HepG2 (cell line): ENCODE results near the gene C14orf180. TPM values are rescaled to one million over a fixed set of nuclear protein-coding genes. Genes with fewer than 3 reads are reported as not detected.

Source experiments
- ATAC-seq: fragments of 200-7000 bp; cut with Tn5 transposase; 3 replicates; pipeline ENCODE4 v1.9.1; 2020; ENCODE audit warnings: mild to moderate bottlenecking, moderate library complexity
- BruUV-seq: library from RNA; stranded (reverse); fragments of 400-500 nt; replicated peaks from 2 replicates; lab custom pipeline; 2021; lab: Mats Ljungman, UMichigan
- CTCF ChIA-PET: fragments of 300-600 bp; formaldehyde crosslinking; extraction: SDS; loops from one replicate; lab custom pipeline; 2021; ENCODE audit warnings: low total read pairs, inconsistent platforms, low intra/inter-chr PET ratio; lab: Yijun Ruan, JAX
- POLR2A ChIA-PET: fragments of 350-600 bp; sonication (Branson Sonifier 250); formaldehyde crosslinking; loops from one replicate; lab custom pipeline; 2020; ENCODE audit warnings: antibody characterized with exemption, inconsistent platforms; lab: Yijun Ruan, JAX
- DNase-seq: peaks from one replicate; pipeline ENCODE4 v3.0.0-alpha.2; 2015; ENCODE audit warnings: low spot score
- FAIRE-seq: peaks from 3 replicates; lab custom pipeline; 2011; peaks lifted over from hg19 to GRCh38; lab: Jason Lieb, UNC
- H2AFZ ChIP-seq: one replicate; pipeline ENCODE4 v1.6.1; 2011; ENCODE audit warnings: low read length, inconsistent platforms
- H3K27ac ChIP-seq: fragments of 300-600 bp; 3 replicates; pipeline ENCODE4 v1.8.0; 2011; ENCODE audit warnings: mixed run types, mild to moderate bottlenecking, mixed read lengths, low read length, inconsistent platforms; ENCODE audit not compliant: insufficient read depth; ENCODE audit errors: extremely low read length
- H3K27me3 ChIP-seq, 2 experiments: fragments of 200-600 bp in 1 of 2; 2 replicates in 1 of 2; 3 replicates in 1 of 2; pipeline versions ENCODE4 v1.6.0 to v1.8.0; 2011; ENCODE audit warnings: low read length in 2 of 2, mild to moderate bottlenecking in 2 of 2, moderate library complexity in 2 of 2, inconsistent platforms in 1 of 2; ENCODE audit not compliant: insufficient read depth in 2 of 2, control insufficient read depth in 1 of 2
- H3K36me3 ChIP-seq, 2 experiments: fragments of 200-600 bp in 1 of 2; replicated peaks in 1 of 2; 2 replicates in 1 of 2; 3 replicates in 1 of 2; pipeline versions ENCODE4 v1.5.1 to v1.8.0; 2011; ENCODE audit warnings: low read length in 2 of 2, inconsistent platforms in 1 of 2; ENCODE audit not compliant: insufficient read depth in 2 of 2, control insufficient read depth in 1 of 2
- H3K4me1 ChIP-seq: 2 replicates; pipeline ENCODE4 v1.5.1; 2012; ENCODE audit warnings: low read length, inconsistent platforms; ENCODE audit not compliant: insufficient read depth
- H3K4me2 ChIP-seq: 2 replicates; pipeline ENCODE4 v1.6.0; 2011; ENCODE audit warnings: low read depth, low read length, inconsistent platforms
- H3K4me3 ChIP-seq, 3 experiments: fragments of 200-600 bp in 1 of 3; sonication (generic), shearing (Covaris generic) in 1 of 3; replicated peaks in 1 of 3; 2 replicates each; pipeline ENCODE4 v1.5.1; 2011 to 2016; ENCODE audit warnings: low read length in 3 of 3, inconsistent platforms in 2 of 3, low read depth in 2 of 3, mild to moderate bottlenecking in 2 of 3, control low read depth in 1 of 3, mixed read lengths in 1 of 3; ENCODE audit not compliant: insufficient read depth in 1 of 3
- H3K79me2 ChIP-seq: one replicate; pipeline ENCODE4 v1.6.1; 2011; ENCODE audit warnings: low read length, inconsistent platforms; ENCODE audit not compliant: insufficient read depth
- H3K9ac ChIP-seq: 2 replicates; pipeline ENCODE4 v1.6.0; 2011; ENCODE audit warnings: mild to moderate bottlenecking, low read depth, low read length, inconsistent platforms; ENCODE audit not compliant: insufficient read depth
- H3K9me3 ChIP-seq: 2 replicates; pipeline ENCODE4 v1.5.1; 2012; ENCODE audit warnings: mild to moderate bottlenecking, low read length
- H4K20me1 ChIP-seq: 2 replicates; pipeline ENCODE4 v1.6.0; 2011; ENCODE audit warnings: inconsistent platforms, mild to moderate bottlenecking, low read length, moderate library complexity; ENCODE audit not compliant: insufficient read depth
- NFYB ChIP-seq: sonication (generic); formaldehyde crosslinking; IDR thresholded peaks from 2 replicates; pipeline ENCODE4 v1.4.0; 2020; ENCODE audit warnings: missing genetic modification reagents
- SOX6 ChIP-seq, 2 experiments: fragments of 450-650 bp in 1 of 2; sonication (generic) in 1 of 2; formaldehyde crosslinking in 1 of 2; IDR thresholded peaks; 2 replicates each; pipeline versions ENCODE4 v1.4.0 to v1.6.1; 2017 to 2020; ENCODE audit warnings: antibody characterized with exemption in 1 of 2, mild to moderate bottlenecking in 1 of 2, missing genetic modification reagents in 1 of 2
- SRSF9 ChIP-seq: fragments of 200-400 bp; formaldehyde crosslinking; IDR thresholded peaks from 2 replicates; pipeline ENCODE4 v1.6.1; 2018; ENCODE audit warnings: borderline replicate concordance, mild to moderate bottlenecking, low read depth, low read length; ENCODE audit not compliant: insufficient read depth, poor library complexity, severe bottlenecking
- ZNF329 ChIP-seq: sonication (generic); formaldehyde crosslinking; IDR thresholded peaks from 2 replicates; pipeline ENCODE4 v1.9.0; 2021; ENCODE audit warnings: low read depth, mild to moderate bottlenecking, missing genetic modification reagents
- WGBS: methylation state at CpG from one replicate; pipeline ENCODE4 v1.1.6; 2017; ENCODE audit warnings: low lambda C conversion rate; 5-methylcytosine and 5-hydroxymethylcytosine counted together
- in situ Hi-C: cut with HindIII; loops from 2 replicates; pipeline ENCODE4 v1.10.0; 2017; ENCODE audit warnings: low pct_unique_long_range_greater_than_20kb; ENCODE audit not compliant: extremely low pct_ligation_motif_present
- intact Hi-C: fragments of 100-400 bp; cut with micrococcal nuclease; formaldehyde crosslinking; loops from one replicate; pipeline ENCODE4 v1.10.0; 2022; ENCODE audit not compliant: unreplicated experiment
- polyA plus RNA-seq, 8 experiments: library from polyadenylated mRNA; depleted of rRNA in 3 of 8; stranded (reverse) in 7 of 8; unstranded in 1 of 8; fragments of >200 nt; fragmentation: Illumina TruSeq in 4 of 8; extraction: Trizol in 4 of 8; gene quantifications; 2 replicates each; pipeline versions ENCODE4 v1.2.1 to v1.2.3, GENCODE V29; 2011 to 2016; ENCODE audit warnings: low read depth in 4 of 8, missing spikeins in 1 of 8, mixed read lengths in 1 of 8; ENCODE audit not compliant: insufficient read depth in 1 of 8
- total RNA-seq, 5 experiments: library from RNA; depleted of rRNA; stranded (reverse); fragments of >200 nt; fragmentation: Illumina TruSeq; extraction: Trizol; gene quantifications; 2 replicates each; pipeline ENCODE4 v1.2.3, GENCODE V29; 2016; ENCODE audit warnings: low read depth in 1 of 5
- TF ChIP-seq, protein P1 (sequence below): sonication (generic); formaldehyde crosslinking; conservative IDR thresholded peaks from 2 replicates; pipeline ENCODE4 v1.4.0; 2020; ENCODE audit warnings: missing genetic modification reagents
- TF ChIP-seq, protein P2 (sequence below): IDR thresholded peaks from 2 replicates; pipeline ENCODE4 v1.6.1; 2012; ENCODE audit warnings: inconsistent platforms

The C14orf180 gene
- total and polyA plus RNA-seq, 2 of the 13 experiments (the other 11 are each of a cell fraction or from before 2014, with no cell fraction given) = not detected

GRCh38 chr14:104536942-104537612 is 42.5 kb upstream of the C14orf180 start:
- H3K79me2 ChIP-seq = no peaks in the 10 kb centered on the region
- 6% methylated on average over 6 of the region's 8 CpGs for WGBS
- ChIA-PET CTCF (no interaction called here), POLR2A (no interaction called here)
- no peak overlapping the region for H3K4me3 ChIP-seq
- 0 out of 2 replicates have a peak, but pooled peaks cover 6% of the 10 kb centered on the region for H3K9me3 ChIP-seq
- ATAC-seq = no peak
- in situ Hi-C loops = no loop called here
- no peak for DNase-seq
- no peaks in the 10 kb centered on the region for H3K4me1 ChIP-seq
- peaks cover 0 to under 1% of the 10 kb centered on the region in 2 experiments; a peak in 3 of 5 replicates for H3K27me3 ChIP-seq
- no peak overlapping the region for H3K4me2 ChIP-seq
- no peak overlapping the region for H3K27ac ChIP-seq
- no peaks in the 10 kb centered on the region for H3K36me3 ChIP-seq
- BruUV-seq = no TSS peak
- no peak overlapping the region for H3K9ac ChIP-seq
- no peaks in the 10 kb centered on the region for H4K20me1 ChIP-seq
- no peak for FAIRE-seq
- intact Hi-C loops = no loop called here
- TF ChIP-seq, protein P1, sequence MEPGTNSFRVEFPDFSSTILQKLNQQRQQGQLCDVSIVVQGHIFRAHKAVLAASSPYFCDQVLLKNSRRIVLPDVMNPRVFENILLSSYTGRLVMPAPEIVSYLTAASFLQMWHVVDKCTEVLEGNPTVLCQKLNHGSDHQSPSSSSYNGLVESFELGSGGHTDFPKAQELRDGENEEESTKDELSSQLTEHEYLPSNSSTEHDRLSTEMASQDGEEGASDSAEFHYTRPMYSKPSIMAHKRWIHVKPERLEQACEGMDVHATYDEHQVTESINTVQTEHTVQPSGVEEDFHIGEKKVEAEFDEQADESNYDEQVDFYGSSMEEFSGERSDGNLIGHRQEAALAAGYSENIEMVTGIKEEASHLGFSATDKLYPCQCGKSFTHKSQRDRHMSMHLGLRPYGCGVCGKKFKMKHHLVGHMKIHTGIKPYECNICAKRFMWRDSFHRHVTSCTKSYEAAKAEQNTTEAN (CRISPR knock-in tag) = no peak
- TF ChIP-seq NFYB = no peak
- TF ChIP-seq, protein P2, sequence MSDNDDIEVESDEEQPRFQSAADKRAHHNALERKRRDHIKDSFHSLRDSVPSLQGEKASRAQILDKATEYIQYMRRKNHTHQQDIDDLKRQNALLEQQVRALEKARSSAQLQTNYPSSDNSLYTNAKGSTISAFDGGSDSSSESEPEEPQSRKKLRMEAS = no peak
- H2AFZ ChIP-seq = no peak overlapping the region

DNA sequence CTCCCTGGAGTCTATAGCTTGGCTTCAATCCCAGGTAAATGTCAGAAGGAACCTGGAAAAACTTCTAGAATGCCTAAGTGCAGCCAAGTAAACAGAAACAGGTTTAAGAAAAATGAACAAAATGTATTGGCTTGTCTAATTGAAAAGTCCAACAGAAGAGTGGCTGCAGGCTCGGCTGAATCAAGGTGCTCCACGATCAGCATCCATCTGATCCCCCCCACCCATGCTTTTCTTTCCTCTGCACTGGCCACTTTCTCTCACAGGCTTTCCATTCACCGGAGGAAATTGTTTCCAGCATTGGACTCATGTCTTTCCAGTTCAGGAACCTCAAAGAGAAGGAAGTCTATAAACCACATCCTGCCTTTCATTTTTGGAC is 42.0 kb upstream of the C14orf180 start:
- no peaks in the 10 kb centered on the region for H3K4me1 ChIP-seq
- BruUV-seq = no TSS peak
- ATAC-seq = no peak
- H3K9ac ChIP-seq = no peak overlapping the region
- intact Hi-C loops = no loop called here
- no peak overlapping the region for H3K27ac ChIP-seq
- POLR2A ChIA-PET = no interaction called here
- WGBS = 3% methylated on average over 3 of the region's 3 CpGs
- TF ChIP-seq SOX6 (IDR thresholded peaks at IDR 0.05) (no peak), SOX6 (CRISPR knock-in tag; IDR thresholded peaks at IDR 0.05) (no peak), ZNF329 (CRISPR knock-in tag) (peak; percentile 90), SRSF9 (no peak)
- TF ChIP-seq, all 625 proteins: peak for 1
- H3K36me3 ChIP-seq = no peaks in the 10 kb centered on the region
- no peaks in the 10 kb centered on the region for H3K79me2 ChIP-seq
- 0 out of 2 replicates have a peak, but pooled peaks cover 6% of the 10 kb centered on the region for H3K9me3 ChIP-seq
- FAIRE-seq = no peak
- no peaks in the 10 kb centered on the region; a peak in 3 of 5 replicates for H3K27me3 ChIP-seq
- H4K20me1 ChIP-seq = no peaks in the 10 kb centered on the region
- H3K4me2 ChIP-seq = no peak overlapping the region
- CTCF ChIA-PET = no interaction called here
- H2AFZ ChIP-seq = no peak overlapping the region
- no peak for DNase-seq
- in situ Hi-C loops = no loop called here
- no peak overlapping the region for H3K4me3 ChIP-seq
